Endothelial cell of umbilical vein (primary cell): ENCODE results near the gene CFAP20. TPM values are rescaled to one million over a fixed set of nuclear protein-coding genes. Genes with fewer than 3 reads are reported as not detected.

Experiments used
- BruUV-seq: library from RNA; stranded (reverse); fragments of 400-500 nt; replicated peaks from 2 replicates; lab custom pipeline; 2021; lab: Mats Ljungman, UMichigan
- CTCF ChIA-PET: fragments of 300-600, 350-600 bp; sonication (Branson Sonifier 250); formaldehyde crosslinking; loops from one replicate; lab custom pipeline; 2021; ENCODE audit warnings: antibody characterized with exemption, inconsistent platforms; lab: Charles Lee
- POLR2A ChIA-PET: fragments of 300-600, 350-600 bp; sonication (Branson Sonifier 250); formaldehyde crosslinking; loops from one replicate; lab custom pipeline; 2021; ENCODE audit warnings: antibody characterized with exemption, inconsistent platforms; lab: Charles Lee
- DNase-seq: peaks from one replicate; pipeline ENCODE4 v3.0.0-alpha.2; 2011; ENCODE audit warnings: low read depth, low spot score
- FAIRE-seq: peaks from 2 replicates; lab custom pipeline; 2011; peaks lifted over from hg19 to GRCh38; lab: Jason Lieb, UNC
- H2AFZ ChIP-seq: 2 replicates; pipeline ENCODE4 v1.6.0; 2012; ENCODE audit warnings: low read depth, low read length, control low read depth, inconsistent platforms
- H3K27ac ChIP-seq: 2 replicates; pipeline ENCODE4 v1.5.1; 2011; ENCODE audit warnings: low read depth, mild to moderate bottlenecking, control low read depth, low read length, moderate library complexity; ENCODE audit not compliant: insufficient read depth
- H3K27me3 ChIP-seq, 2 experiments: 2 replicates each; pipeline versions ENCODE4 v1.6.0 to v1.6.1; 2011; ENCODE audit warnings: low read length in 2 of 2, mixed read lengths in 1 of 2; ENCODE audit not compliant: control insufficient read depth in 2 of 2, insufficient read depth in 2 of 2
- H3K36me3 ChIP-seq, 2 experiments: 2 replicates in 1 of 2; 3 replicates in 1 of 2; pipeline ENCODE4 v1.5.1; 2011; ENCODE audit warnings: low read length in 2 of 2, mild to moderate bottlenecking in 1 of 2, moderate library complexity in 1 of 2; ENCODE audit not compliant: control insufficient read depth in 2 of 2, insufficient read depth in 2 of 2; ENCODE audit errors: extremely low read depth in 1 of 2
- H3K4me1 ChIP-seq: 3 replicates; pipeline ENCODE4 v1.5.1; 2011; ENCODE audit warnings: mild to moderate bottlenecking, low read length; ENCODE audit not compliant: control insufficient read depth, insufficient read depth; ENCODE audit errors: extremely low read depth
- H3K4me2 ChIP-seq: 2 replicates; pipeline ENCODE4 v1.6.1; 2011; ENCODE audit warnings: low read length, control low read depth, mixed read lengths; ENCODE audit not compliant: insufficient read depth
- H3K4me3 ChIP-seq, 3 experiments: fragments of 200-600 bp in 1 of 3; sonication (generic), shearing (Covaris generic) in 1 of 3; replicated peaks in 1 of 3; 2 replicates each; pipeline ENCODE4 v1.5.1; 2011 to 2016; ENCODE audit warnings: control low read depth in 3 of 3, low read length in 3 of 3, mild to moderate bottlenecking in 2 of 3, inconsistent platforms in 1 of 3, low read depth in 1 of 3, moderate library complexity in 1 of 3; ENCODE audit not compliant: insufficient read depth in 1 of 3
- H3K79me2 ChIP-seq: 2 replicates; pipeline ENCODE4 v1.6.0; 2012; ENCODE audit warnings: low read length, inconsistent platforms; ENCODE audit not compliant: control insufficient read depth, insufficient read depth
- H3K9ac ChIP-seq: replicated peaks from 2 replicates; pipeline ENCODE3; 2011; ENCODE audit warnings: low read length, control low read depth; ENCODE audit not compliant: insufficient read depth; ENCODE audit errors: extremely low read depth
- H3K9me1 ChIP-seq: replicated peaks from 3 replicates; pipeline ENCODE4 v1.6.0; 2011; ENCODE audit warnings: mild to moderate bottlenecking, low read length; ENCODE audit not compliant: control insufficient read depth, insufficient read depth; ENCODE audit errors: extremely low read depth
- H3K9me3 ChIP-seq: replicated peaks from 2 replicates; pipeline ENCODE4 v1.5.1; 2012; ENCODE audit warnings: low read length, inconsistent platforms; ENCODE audit not compliant: control insufficient read depth, insufficient read depth
- H4K20me1 ChIP-seq: replicated peaks from 2 replicates; pipeline ENCODE3; 2011; ENCODE audit warnings: mild to moderate bottlenecking, low read length; ENCODE audit not compliant: control insufficient read depth, insufficient read depth; ENCODE audit errors: extremely low read depth
- CTCF ChIP-seq, 2 donors: IDR thresholded peaks; 1 replicate in 1 of 2; 2 replicates in 1 of 2; pipeline ENCODE4 v1.5.1; 2011; ENCODE audit warnings: low read length in 2 of 2, mild to moderate bottlenecking in 2 of 2, moderate library complexity in 2 of 2, control low read depth in 1 of 2, inconsistent platforms in 1 of 2, low read depth in 1 of 2; ENCODE audit not compliant: insufficient read depth in 1 of 2; ENCODE audit errors: extremely low read depth in 1 of 2
- EZH2 ChIP-seq: IDR thresholded peaks from 2 replicates; pipeline ENCODE4 v1.6.1; 2012; ENCODE audit warnings: borderline replicate concordance, low read depth, mild to moderate bottlenecking, moderate library complexity, low read length, inconsistent platforms; ENCODE audit not compliant: severe bottlenecking
- FOS ChIP-seq: IDR thresholded peaks from 2 replicates; pipeline ENCODE4 v1.6.1; 2011; ENCODE audit warnings: mild to moderate bottlenecking, low read length, moderate library complexity, borderline replicate concordance; ENCODE audit not compliant: insufficient read depth
- GATA2 ChIP-seq: IDR thresholded peaks from 2 replicates; pipeline ENCODE4 v1.7.0; 2011; ENCODE audit warnings: low read depth, mild to moderate bottlenecking, moderate library complexity, mixed read lengths, low read length; ENCODE audit not compliant: insufficient read length, insufficient read depth
- JUN ChIP-seq: IDR thresholded peaks from 2 replicates; pipeline ENCODE4 v1.6.1; 2011; ENCODE audit warnings: borderline replicate concordance, low read depth; ENCODE audit not compliant: insufficient read length, insufficient read depth
- MAX ChIP-seq: IDR thresholded peaks from 2 replicates; pipeline ENCODE4 v1.6.1; 2011; ENCODE audit not compliant: insufficient read depth, insufficient read length
- MYC ChIP-seq: IDR thresholded peaks from one replicate; pipeline ENCODE4 v1.6.1; 2011; ENCODE audit warnings: mild to moderate bottlenecking, low read depth, low read length
- POLR2A ChIP-seq: IDR thresholded peaks from 2 replicates; pipeline ENCODE4 v1.6.1; 2012; ENCODE audit warnings: low read depth, mild to moderate bottlenecking, control low read depth, low read length
- POLR2AphosphoS5 ChIP-seq: IDR thresholded peaks from 2 replicates; pipeline ENCODE4 v1.6.1; 2012; ENCODE audit warnings: low read depth, mild to moderate bottlenecking, control low read depth, low read length, moderate library complexity; ENCODE audit not compliant: insufficient read depth
- dilution Hi-C: fragments of 300-500 bp; cut with MboI; formaldehyde crosslinking; loops from one replicate; pipeline ENCODE4 v1.15.0; 2019; ENCODE audit warnings: low sequenced_read_pairs; ENCODE audit not compliant: extremely low pct_ligation_motif_present
- intact Hi-C: fragments of 100-400 bp; cut with micrococcal nuclease; formaldehyde crosslinking; loops from one replicate; pipeline ENCODE4 v1.10.0; 2022
- polyA plus RNA-seq, 4 experiments: library from polyadenylated mRNA; depleted of rRNA in 3 of 4; stranded (reverse) in 3 of 4; unstranded in 1 of 4; fragments of >200 nt; gene quantifications; 2 replicates each; pipeline versions ENCODE4 v1.2.1 to v1.2.3, GENCODE V29; 2011 to 2012; ENCODE audit warnings: missing spikeins in 1 of 4
- total RNA-seq: library from RNA; stranded (reverse); gene quantifications from 2 replicates; pipeline ENCODE4 v1.2.3, GENCODE V29; 2021

The CFAP20 gene
- total and polyA plus RNA-seq, 2 donors (not counting 3 experiments of a cell fraction or from before 2014, with no cell fraction given) = 44.7 to 70.9 TPM

GRCh38 chr16:58107228-58107627 lies 22.0 kb downstream of the CFAP20 start:
- no TSS peak for BruUV-seq
- no peak for TF ChIP-seq POLR2AphosphoS5
- TF ChIP-seq CTCF (IDR thresholded peaks at IDR 0.05; ENCODE audit: extremely low read depth in 1 of 2, insufficient read depth in 1 of 2, low read depth in 1 of 2, low read length in 2 of 2) = no peak
- TF ChIP-seq GATA2 = no peak
- TF ChIP-seq FOS = no peak
- TF ChIP-seq MAX = no peak
- TF ChIP-seq POLR2A = no peak
- TF ChIP-seq MYC = no peak
- no peak for TF ChIP-seq JUN
- no peak for TF ChIP-seq EZH2
- DNase-seq (no peak), FAIRE-seq (no peak)
- Histone ChIP-seq H3K27ac (no peak overlapping the region), H2AFZ (no peak overlapping the region), H3K4me1 (peaks cover 3% of the 10 kb centered on the region), H3K4me3 (no peak overlapping the region), H3K9ac (no peak overlapping the region), H3K4me2 (no peak overlapping the region), H3K9me1 (no peaks in the 10 kb centered on the region), H4K20me1 (no peaks in the 10 kb centered on the region), H3K9me3 (no peaks in the 10 kb centered on the region), H3K36me3 (no peaks in the 10 kb centered on the region), H3K27me3 (no peaks in the 10 kb centered on the region), H3K79me2 (no peaks in the 10 kb centered on the region)
- ChIA-PET POLR2A (no interaction called here), CTCF (interaction anchor here (0.8 to 2.1 kb wide), 6 partner anchors 10 to 45 kb away, joined by 3 to 9 read pairs (median 3); partner anchors contain the start of gene CFAP20)
- dilution Hi-C loops (no loop called here), intact Hi-C loops (no loop called here)
